GM08714 (cell line): Measurements from ENCODE around the gene TOGARAM2.

Source experiments
- H3K4me3 ChIP-seq: fragments of 200-500 bp; sonication (Bioruptor generic); 2 replicates; pipeline ENCODE4 v1.5.1; 2014; ENCODE audit warnings: mild to moderate bottlenecking, low read length, inconsistent platforms
- ZNF274 ChIP-seq: IDR thresholded peaks from 2 replicates; pipeline ENCODE4 v1.6.1; 2012; ENCODE audit warnings: mild to moderate bottlenecking, low read depth, low read length

TOGARAM2 gene

DNA sequence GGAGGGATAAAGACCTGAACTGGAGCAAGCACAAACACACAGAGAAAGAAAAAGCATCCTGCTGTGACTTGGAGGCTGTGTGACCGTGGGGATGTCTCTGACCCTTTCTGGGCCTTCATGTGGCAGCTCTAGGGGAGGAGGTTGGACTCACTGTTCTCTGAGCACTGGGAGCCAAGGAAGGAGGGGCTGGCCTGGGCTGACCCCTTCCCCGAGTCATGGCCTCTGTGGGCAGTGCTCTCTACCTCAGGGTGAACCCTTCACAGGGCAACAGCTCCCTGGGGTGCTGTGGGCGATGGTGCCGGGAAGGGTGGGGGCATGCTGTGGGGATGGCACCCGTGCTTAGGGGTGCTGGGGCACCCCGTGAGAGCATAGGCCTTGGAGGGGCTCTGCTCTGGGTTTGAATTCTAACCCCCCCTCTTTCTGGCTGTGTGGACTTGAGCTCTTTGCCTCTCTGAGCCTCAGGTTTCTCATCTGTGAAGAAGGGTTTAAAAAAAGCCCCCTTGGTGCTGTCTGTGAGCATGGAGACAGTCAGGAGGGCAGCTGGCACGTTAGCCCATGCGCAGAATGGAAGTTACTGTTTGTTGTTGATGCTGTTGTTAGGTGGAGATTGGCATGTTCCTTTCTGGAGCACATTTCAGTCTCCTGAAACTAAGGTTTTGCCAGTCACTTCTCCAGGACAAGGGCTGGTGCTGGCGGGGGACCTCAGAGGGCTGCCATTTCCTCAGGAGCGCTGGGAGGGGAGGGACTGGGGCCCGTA lies 700 bp downstream of the TOGARAM2 start:
- H3K4me3 ChIP-seq: no peak overlapping the region
- no peak for TF ChIP-seq ZNF274

DNA sequence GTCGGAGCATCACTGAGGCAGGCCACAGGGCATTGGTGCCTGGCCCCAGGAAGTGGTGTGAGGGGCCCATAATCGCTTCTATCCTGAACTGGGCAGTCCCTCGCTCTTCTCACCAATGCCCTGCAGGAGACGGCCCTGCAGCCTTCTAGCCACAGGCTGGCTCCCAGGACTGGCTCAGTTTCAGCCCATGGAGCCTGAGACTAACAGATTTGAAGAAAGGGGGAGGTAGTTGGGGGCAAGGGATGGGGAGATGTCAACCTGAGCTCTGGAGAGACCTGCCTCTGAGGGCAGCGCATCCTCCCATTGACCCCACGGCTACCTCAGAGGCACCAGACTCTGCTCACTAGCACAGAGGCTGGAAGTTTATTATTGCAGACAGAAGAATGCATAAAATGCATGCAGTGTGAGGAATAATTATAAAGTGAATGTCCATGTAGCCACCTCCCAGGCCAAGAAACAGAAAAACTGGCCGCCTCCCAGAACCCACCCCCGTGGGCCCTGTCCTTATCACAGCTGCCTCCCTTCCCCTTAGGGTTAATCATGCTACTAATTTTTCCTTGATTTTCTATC lies 1.4 kb downstream of the TOGARAM2 start:
- no peak overlapping the region for H3K4me3 ChIP-seq
- TF ChIP-seq ZNF274: no peak

DNA sequence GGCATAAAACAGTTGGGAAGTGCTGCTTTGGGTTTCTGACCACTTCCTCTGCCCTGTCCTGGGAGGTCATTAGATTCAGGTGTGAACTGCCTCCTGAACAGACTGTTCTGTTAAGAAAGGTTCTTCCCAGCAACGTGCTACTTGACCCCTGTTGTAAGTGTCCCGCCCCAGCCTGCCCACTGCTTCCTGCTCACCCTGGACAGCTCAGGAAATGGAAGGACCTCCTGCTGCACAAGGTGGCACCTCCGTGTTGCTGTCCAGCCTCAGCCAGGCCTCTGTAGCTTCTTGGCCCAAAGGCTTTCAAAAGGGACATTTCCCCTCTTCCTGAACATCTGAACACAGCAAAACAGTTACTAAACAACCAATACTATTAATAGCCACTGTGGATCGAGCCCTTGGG lies 5.3 kb downstream of the TOGARAM2 start:
- H3K4me3 ChIP-seq: no peak overlapping the region
- no peak for TF ChIP-seq ZNF274

DNA sequence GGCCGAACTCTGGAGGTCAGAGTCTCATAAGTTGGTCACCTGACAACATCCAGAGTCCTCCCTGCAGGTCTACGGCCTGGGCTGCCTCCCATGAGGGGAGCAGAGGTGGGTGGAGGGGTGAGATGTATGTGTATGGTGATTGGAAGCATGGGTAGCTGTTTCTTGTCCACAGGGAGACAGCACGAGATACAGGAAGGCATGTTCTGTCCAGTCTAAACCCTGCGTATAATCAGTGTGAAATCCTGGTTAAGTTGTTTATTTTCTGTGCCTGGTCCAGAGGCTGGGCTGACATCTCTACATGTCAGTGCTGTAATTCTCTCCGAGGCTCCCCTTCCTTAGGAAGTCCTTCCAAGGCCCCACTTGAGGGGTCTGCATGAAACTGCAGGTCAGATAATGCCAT lies 8.9 kb downstream of the TOGARAM2 start:
- TF ChIP-seq ZNF274: no peak
- no peak overlapping the region for H3K4me3 ChIP-seq

DNA sequence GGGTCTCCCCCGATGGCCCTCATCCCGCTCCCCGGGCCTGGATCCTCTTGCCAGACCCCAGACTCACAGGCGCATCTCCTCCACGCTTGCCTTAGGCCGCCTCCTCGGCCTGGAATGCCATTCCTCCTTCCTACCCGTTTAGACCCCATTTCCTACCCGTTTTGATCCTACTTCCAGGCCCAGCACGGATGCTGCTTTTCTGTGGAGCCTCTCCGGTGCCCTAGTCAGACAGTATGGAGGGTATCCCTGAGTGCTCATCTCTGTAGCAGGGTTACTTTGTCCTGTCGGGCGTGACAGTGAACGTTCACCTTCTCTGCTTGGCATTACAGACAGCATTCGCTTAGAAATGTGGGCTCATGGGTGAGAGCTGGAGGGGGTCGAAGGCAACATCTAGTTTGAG lies 9.3 kb downstream of the TOGARAM2 start:
- TF ChIP-seq ZNF274: no peak
- H3K4me3 ChIP-seq: no peak overlapping the region

DNA sequence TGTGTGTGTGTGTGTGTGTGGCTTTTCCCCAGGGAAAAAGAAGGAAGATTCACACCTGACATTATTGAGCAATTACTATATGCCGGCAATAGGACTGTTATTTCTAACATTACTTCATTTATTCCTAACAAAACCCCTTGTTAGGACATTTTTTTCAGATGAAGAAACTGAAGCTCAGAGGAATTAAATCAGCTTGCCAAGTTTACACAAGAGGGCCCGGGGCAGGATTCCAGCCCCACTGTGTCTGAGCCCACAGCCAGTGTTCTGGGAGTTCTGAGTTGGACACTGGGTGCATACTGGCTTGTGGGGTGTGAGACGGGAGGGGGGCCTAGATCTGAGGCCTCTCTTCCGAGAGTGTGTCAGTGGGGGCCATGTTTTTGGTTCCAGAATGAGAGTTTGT lies 9.9 kb downstream of the TOGARAM2 start:
- no peak overlapping the region for H3K4me3 ChIP-seq
- TF ChIP-seq ZNF274: no peak

DNA sequence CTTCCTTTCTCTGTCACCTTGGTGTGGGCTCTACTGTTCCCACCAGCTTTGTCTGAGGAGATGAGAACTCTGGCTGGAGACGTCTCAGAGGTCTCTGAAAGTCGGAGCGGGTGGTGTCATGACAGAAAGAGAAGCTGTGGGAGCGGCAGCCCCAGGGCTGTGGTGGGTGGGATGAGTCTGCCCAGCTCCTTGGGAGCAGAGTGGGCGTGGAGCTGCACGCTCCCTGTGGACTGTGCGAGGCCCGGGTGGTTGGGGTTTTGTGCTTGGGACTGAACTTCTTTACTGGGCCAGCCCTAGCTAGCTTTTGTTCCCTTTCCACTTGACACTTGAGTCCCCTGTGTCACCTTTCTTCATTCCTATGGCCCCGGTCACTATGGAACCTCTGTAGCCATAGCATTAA lies 10.4 kb downstream of the TOGARAM2 start:
- no peak overlapping the region for H3K4me3 ChIP-seq
- no peak for TF ChIP-seq ZNF274

DNA sequence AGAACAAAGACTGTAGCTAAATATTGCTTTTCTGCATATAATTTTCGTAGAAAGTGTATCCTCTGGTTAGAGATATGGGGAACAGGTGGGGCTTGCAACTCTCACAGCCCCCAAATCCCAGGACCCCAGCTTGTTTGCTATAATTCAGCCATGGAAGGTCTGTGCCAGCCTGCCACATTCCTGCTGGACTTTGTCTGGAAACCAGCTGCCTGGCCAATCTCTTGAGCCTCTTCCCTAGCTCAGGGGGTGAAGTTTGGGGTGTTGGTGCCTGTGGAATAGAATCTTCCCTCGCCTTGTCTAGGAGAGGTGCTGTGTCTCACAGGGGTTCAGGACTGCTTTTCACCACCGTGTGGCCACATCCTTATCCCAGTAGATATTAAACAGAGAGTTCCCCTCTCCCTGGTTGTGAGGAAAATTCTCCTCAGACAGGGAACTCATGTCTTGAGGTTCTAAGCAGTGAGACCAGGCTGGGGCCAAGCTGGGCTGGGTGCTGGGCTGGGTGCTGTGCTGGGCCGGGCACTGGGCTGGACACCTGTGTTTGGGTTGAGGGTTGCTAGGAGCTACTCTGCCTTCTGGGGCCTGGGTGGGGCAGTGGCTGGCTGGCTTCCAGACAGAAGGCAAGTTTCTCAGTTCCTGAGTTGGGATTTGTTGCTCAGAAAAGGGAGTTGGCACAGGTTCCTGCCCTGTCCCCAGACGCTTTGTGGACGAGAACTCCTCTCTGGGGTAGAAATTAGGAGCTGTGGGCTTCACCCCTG lies 12.3 kb downstream of the TOGARAM2 start:
- no peak for TF ChIP-seq ZNF274
- no peak overlapping the region for H3K4me3 ChIP-seq

DNA sequence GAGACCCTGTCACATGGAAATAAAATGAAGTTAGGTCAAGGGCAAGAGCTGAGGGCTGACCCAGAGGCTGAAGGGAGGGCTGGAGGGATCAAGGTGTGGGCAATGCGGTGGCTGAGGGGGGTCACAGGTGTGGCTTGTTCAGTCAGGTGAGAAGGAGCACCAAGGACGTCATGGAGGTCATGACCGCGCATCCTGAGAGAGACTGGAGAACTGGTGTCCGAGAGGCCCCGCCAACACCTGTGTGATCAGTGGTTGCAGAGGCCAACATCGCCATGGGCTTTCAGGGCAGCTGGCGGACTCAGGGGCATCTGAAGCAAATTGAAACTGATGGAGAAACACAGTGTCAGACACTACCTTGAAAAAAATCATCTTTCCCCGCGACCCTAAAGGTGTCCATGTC lies 13.0 kb downstream of the TOGARAM2 start:
- TF ChIP-seq ZNF274: no peak
- H3K4me3 ChIP-seq: no peak overlapping the region

DNA sequence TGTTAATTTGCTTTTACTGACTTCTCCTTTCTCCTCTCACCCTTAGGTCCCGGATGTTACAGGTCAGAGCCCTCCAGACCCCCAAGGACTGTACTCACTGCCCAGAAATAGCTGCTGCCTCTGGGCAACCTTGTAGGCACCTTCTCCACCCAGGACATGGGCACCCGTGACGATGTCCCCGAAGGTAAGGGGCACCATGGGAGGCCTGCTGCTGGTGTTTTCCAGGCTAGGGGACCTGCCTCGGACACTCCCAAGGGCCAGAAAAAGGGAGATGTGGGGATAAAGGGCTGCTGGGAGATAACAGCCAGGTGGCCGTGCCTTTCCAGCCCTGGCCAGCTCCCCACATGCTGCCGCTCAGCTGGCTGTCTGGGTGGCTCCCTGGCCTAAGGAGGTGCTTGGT lies 13.6 kb downstream of the TOGARAM2 start:
- H3K4me3 ChIP-seq: no peak overlapping the region
- no peak for TF ChIP-seq ZNF274

DNA sequence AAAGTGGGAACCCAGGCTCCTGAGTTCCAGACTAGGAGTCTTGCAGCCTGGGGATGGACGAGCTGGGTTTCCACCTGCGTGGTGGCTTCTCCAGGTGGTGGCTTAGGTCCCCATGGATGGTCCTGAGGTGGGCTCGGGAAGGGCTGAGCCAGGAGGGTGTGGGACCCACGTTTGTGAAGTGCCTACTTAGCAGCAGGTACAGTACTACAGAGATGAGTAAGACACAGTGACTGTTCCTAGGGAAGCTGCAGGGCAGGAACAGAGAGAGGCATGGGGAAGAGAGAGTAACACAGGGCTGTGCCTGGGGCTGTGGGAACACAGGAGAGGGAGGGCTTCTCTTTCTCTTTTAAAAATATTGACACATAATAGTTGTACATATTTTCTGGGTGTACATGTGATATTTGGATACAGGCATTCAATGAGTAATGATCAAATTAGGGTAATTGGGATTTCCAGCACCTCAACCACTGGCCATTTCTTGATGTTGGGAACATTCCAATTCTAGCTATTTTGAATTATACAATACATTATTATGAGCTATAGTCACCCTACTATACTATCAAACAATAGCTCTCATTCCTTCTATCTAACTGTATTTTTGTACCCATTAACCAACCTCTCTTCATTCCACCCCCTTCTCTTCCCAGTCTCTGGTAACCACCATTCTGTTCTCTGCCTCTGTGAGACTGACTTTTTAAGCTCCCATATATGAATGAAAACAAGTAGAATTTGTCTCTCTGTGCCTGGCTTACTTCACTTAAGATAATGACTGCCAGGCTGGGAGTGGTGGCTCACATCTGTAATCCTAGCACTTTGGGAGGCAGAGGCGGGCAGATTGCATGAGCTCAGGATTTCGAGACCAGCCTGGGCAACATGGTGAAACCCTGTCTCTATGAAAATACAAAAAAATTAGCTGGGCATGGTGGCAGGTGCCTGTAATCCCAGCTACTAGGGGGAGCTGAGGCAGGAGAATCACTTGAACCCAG lies 15.0 kb downstream of the TOGARAM2 start:
- TF ChIP-seq ZNF274: no peak
- H3K4me3 ChIP-seq: no peak overlapping the region

DNA sequence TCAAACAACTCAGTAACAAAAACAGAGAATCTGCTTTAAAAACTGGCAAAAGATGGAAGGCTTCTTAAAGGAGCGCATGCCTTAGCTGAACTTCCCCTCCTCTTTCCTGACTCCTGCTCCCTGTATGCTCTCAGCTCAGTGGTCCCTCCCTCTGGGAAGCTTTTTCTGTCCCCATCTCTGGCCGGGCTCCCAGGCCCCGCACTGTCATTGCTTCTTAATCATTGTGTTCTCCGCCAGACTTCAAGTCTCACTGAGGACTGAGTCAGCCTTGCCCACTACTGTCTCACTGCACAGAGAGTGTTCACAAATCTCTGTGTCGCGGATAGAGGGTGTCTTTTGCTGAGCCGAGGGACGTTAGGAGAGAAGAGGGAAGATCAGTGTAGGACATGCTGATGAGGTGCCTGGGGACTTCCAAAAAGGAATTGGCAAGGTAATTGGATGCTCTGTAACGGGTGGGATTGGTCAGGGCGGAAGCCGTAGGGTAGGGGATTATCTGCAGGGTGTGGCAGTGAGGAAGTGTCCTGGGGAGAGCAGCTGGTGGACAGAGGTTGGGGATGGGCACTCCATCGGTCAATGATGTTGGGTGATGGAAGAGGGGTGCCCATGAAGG lies 16.2 kb downstream of the TOGARAM2 start:
- H3K4me3 ChIP-seq: no peak overlapping the region
- TF ChIP-seq ZNF274: no peak

DNA sequence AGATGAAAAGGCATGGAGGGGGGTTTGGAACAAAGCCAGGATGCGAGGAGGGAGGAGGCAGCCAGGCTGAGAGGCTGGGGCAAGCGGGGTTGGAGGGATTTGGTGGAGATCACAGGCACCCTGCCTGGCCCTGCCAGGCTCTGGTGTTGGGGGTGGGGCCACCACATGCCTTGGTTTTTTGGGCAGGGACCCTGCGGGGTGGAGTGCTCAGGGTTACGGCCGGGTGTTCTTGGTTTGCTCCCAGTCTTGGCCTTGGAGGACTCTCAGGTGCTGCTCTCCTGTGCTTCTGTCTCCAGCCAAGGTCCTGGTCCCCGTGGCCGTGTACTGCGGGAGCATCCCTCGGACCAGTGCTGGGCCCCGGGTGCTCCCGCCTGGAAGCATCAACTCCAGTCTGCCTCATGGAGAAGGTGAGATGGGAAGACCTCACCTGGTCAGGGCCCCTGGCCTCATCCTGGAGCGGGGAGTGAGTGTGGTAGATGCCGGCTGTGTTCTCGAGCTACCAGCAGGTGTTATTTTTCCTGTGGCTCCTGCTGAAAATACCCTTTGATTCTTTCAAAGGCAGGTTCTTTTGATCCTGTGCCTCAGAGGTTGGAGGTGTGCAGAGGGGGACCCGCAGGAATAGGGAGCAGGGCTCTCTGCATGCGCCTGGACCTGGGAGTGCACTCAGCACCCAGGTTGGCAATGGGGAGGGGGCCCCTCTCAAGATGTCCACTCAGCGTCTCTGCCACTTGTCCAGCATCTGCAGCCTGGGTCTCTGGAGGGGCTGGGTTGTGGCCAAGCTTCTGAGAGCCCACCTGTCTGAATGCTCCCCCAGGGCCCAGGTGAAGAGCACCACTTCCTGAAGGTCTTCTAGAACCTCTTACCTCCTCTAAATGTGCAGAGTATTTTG lies 17.0 kb downstream of the TOGARAM2 start:
- no peak for TF ChIP-seq ZNF274
- H3K4me3 ChIP-seq: no peak overlapping the region
